ENCODE data around the gene RAPSN.

Gene RAPSN

DNA sequence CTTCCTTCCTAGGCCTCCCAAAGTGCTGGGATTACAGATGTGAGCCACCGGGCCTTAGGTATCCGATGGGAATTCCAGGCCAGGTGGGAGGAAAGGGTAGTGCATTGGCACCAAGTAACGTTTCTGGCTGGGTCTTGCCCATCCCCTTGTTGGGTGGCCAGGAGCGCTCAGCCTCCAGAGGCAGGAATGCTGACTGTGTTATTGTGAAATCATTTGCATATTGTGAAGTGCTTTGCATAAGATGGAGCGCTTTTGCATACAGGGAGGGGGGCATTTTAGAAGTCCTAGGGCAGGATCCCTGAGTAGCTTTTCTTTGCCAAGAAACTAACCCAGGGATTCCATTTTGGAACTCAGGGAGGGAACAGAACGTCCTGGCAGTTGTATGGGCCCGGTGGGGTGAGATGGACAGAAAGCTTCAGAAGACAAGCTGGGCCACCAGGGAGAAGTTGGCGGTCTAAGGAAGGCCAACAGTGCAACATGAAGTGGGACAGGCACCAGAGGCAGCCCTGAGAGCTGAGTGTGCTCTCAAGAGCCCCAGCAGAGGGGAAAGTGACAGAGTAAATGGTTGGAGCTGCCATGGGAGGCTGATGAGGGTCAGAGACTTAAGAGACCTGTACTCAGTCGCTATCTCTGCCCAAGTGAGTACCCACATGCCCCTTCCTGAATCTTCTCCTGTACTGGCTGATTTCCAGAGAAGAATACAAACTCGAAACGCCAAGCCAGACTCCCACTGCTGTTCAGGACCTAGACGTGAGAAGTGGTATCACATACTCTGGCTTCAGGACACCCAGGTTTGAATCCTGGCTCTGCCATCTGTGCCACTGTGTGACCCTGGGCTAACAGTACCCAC is 41.8 kb downstream of the RAPSN start:
- DNase-seq: peak; percentile 32

DNA sequence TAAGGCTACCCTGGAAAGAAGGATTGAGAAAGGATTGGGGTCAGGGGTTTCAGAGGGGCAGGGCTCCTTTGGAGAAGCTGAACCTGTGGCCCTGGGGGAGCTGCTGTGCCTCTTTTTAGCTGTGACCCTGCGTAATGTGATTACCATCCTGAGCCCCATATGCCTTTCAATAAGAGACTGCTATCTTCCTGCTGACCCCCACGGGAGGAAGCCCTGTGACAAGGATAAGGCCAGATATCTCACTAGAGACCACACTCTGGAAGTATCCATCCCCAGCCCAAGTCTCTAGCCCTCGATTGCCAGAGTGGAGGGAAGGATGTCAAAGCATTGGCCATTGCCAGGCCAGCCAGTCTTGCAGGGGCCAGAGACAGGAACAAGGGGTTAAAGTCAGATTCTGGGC is 45.4 kb downstream of the RAPSN start:
- DNase-seq: no peak

DNA sequence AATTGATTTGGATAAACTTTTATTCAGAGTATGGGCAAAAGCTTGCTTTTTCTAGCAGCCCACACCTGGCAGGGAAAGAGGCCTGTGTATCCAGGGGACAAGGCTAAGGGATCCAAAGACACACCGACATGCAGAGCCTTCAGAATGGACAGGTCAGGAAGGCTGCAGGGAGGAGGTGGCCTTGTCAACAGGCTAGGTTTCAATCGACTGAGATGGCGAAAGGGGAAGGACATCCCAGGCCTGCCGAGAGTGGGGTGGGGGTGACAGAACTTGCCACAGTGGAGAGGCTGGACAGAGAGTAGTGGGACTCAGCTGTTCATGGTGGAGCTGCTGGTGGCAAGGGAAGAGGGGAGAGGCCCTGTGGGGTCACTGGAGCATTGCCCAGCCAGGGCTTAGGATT is 45.8 kb downstream of the RAPSN start:
- no peak for DNase-seq

DNA sequence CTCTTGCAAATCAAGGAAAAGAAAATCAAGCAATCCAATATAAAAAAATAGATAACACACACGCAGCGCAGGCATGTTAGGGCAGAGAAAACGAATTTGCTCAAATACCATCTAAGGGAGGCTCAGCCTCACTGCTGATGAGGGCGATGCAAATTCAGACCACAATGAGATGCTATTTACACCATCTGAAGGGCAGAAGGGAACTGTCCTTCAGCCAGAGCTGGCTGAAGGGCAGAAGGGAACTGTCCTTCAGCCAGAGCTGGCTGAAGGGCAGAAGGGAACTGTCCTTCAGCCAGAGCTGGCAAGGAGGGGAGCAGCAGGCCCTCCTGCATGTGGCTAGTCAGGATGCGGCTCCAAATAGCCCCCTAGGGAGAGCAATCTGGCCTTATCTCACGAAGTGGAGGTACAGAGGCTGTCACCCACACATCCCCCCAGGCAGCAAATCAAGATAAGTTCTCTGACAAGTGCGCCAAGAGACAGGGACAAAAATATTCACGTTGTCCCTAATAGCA is 48.1 kb downstream of the RAPSN start:
- DNase-seq: no peak

DNA sequence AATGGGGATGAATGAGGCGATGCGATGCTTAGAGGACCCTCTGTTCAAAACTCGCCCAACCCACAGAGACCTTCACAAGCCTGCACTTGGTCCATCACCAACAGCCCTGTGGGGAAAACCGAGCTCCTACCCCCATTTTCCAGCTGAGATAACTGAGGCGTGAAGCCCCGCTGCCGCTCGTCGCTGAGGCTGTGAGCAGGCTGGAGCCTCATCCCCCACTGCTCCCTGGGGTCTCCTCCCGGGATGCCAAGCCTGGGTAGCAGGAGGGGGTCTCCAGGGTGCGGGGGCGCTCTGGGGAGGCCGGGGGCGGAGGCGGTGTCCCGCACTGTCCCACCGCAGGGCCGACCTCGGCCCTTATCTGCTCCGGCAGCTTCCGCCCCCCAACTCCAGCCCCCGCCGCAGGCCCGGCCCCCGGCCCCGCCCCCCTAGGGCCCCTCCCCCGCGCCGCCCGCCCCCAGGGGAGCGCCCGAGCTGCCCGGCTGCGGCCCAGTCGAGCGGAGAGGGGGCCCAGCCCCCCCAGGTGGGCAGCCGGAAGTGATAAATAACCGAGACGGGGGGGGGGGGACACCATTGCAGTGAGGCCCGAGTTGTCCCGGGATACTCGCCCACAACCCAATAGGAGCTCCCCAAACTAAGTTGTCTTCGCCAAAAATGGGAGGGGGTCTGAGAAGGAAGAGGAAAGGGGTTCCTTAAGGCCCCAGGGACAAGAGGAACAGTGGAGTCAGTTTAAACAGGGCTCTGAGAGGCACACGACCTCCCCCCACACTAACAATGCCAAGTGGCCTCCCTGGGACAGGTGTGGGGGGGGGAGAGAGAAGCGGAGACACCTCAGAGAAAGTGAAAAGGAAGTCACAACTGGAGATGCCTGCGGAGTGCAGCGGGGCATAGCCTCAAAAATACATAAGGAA is 48.8 kb downstream of the RAPSN start:
- no peak for DNase-seq

DNA sequence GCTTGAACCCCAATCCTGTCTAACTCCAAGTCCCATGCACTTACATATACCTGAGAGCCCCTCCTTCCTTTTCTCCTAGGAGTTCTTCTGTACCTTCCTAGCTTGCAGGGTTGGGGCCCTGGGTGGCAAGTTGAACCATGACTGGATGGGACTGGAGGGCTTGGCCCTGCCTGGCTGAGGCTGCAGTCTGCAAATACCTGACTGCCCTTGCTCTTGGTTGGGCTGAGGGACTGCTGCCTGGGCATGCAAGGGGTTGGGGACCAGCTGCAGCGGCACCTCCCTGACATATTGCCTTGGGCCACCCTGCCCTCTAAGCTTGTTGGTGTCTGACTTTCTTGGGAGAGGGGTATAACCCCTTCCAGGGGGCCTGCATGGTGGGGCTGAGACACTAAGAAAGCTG is 50.4 kb downstream of the RAPSN start:
- no peak for DNase-seq

DNA sequence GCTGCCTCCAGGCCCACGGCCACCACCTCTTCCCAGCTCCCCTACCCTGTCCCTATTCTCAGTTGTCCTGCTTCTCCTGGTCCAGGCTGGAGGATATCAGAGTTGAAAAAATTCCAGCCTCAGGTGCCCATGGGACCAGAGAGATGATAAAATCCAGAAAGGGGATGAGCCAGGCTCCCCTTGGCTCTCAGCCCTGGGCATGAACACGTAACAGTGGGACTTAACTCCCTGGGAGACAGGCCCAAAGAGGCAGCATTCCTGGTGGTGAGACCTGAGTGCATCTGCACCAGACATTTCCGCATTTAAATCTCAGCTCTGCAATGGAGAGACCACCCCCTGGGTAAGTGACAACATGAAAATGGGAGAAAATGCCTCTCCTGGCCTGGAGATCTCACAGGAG is 50.9 kb downstream of the RAPSN start:
- DNase-seq: no peak

DNA sequence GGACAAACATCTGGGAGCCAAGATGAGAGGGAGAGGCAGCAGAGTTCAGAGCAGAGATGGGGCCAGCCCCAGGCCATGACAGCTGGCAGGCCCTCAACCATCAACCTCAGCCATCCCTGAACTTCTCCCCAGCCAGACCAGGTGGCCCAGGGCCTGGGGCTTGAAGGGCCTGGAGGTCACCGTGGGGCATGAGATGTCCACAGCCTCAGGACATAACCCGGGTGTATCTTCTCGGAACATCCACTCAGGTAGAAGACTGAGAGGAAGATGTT is 53.0 kb downstream of the RAPSN start:
- DNase-seq: no peak

DNA sequence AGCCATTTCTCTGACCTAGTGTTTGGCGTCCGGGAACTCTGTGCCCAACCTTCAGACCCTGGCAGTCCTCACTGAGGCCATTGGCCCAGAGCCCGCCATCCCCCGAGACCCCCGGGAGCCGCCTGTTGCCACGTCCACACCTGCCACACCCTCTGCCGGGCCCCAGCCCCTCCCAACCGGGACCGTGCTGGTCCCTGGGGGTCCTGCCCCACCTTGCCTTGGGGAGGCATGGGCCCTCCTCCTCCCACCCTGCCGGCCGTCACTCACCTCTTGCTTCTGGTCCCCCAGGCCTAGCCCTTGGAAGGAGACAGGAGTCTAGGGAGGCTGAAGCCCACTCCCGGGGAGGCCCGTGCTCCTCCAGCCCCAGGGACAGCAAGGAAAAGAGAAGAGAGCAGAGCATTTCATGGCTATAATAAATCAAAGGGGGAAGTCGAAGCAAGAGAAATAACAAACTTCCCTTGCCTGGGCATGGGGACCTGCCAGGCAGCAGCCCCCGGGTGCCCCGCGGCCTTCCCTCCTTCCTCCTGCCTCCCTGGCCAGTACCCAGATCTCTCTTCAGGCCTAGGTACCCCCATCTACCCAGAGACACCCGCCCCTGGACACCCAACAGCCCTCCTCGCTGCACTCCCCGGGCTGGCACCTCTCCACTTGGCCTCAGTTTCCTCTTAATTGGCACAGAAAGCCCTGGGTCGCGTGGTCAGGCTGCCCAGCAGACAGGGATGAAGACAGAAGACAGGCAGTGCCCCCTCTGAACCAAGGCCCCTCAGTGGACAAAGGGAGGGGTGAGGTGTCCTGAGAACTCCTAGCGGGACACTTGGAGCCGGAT is 53.5 kb downstream of the RAPSN start:
- no peak for DNase-seq

DNA sequence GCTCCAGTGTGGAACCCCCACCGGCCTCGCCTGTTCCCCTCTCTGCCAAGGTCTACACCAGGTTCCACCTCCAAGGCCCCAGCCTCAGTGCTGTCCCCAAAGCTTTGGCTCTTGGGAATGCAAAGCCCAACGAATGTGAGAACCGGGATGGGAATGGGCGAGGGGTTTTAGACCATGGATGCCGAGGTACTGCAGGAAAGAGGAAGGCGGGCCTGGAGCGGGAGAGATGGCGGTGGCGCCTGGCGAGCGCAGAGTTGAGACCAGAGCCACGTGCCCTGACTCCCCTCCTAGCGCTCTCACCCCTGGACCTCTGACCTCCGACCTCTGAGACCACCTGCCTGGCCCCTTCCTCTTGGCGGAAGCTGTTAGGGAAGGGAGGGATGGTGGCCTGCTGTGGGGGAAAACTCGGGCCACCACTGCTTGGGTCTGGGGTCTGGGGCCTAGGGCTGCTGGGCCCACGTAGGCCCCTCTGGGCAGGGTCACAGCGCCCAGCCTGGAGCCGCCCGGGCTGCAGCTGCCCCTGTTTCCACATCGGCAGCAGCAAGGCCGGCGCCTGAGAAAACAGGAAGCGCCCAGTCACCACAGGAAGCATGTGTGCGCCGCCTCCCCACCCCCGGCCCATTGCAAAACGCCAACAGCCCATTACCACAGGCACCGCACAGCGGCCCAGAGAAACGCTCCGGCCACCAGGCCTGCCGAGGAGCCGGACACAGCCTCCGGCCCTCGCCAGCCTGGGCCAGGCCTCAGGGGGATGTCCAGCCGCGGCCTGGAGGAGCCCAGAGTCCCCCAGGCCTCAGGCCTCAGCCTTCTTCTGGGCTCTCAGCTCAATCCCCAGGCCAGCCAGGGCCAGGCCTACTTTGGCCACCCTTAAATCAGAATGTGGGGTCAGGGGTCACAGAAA is 54.4 kb downstream of the RAPSN start:
- DNase-seq: no peak

DNA sequence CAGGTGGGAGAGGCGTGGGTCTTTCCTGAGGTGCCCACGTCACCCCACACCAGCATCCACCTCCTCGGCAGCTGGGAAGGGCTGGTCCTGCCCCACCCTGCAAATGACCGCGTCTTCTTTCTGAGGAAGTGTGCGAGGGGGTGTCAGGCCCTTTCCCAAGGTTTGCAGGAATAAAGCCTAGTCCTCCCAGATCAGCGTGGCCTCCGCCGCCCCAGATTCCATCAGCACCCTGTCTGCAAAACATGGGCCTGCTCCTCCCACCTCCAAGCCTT is 55.0 kb downstream of the RAPSN start:
- DNase-seq: no peak

DNA sequence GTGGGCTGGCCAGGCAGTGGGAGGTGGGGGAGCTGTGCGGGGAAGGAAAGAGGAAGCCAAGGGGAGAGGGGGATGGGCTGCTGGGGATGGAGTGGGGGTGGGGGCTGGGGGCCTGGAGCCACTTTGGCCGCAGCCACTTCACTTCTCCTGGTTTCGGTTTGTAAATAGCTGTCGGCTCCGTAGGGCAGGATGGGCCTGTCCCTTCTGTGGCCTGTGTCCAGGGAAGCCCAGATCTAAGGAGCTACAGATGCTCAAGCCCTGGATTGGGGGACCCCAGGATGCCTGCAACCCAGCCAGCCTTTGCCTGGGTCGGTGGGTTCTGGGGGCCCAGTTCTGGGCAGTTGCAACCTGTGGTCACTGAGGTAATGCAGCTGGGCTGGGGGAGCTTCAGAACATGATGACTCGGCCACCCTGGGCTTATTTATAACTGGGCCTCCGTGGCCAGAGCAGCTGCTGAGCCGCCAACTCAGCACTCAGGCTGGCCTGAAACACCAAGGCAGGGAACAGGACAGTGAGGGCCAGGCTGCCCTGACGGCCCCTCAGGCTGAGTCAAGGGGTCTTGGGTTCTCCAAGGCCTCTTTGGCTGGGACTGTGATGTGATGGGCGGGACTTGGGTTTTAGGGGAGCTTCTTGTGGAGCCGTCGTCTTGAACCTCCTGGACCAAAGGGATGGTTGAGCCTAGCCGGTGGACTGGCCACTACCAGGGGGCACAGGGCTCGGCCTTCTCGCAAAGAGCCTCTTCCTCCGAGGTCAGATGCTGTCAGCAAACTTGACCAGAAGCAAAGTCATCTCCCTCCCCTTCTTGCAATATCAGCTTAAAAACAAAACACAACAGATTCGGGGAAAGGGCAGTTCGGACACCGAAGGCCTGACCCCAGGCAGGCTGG is 55.5 kb downstream of the RAPSN start:
- DNase-seq: peak; percentile 47

DNA sequence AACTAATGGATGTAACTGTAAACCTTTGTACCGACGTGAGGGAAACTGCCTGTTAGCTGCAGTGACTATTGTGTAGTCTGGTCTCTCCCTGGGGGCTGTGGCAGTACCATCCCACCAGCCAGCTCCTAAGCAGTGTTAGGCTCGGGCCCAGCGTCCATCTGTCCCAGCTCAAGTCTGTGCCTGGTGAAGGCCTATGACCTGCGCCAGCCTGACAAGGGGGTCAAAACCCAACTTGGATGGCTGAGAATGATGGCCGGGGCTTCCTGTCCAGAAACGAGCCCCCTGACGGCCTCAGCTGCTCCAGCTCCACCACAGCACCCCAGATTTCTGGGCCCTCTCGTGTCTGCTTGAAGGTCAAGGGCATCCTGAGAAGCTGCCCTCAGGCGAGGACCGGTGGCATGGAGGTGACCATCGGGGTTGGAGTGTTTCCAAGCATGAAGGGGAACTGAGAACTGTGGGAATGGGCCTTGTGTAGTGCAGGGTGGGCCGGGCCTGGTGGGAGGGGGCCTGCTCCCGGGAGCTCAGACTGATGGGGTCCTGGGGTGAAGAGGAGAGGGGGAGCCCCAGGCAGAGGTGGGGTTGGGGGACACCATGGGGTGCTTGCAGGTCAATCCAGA is 56.3 kb downstream of the RAPSN start:
- DNase-seq: no peak

DNA sequence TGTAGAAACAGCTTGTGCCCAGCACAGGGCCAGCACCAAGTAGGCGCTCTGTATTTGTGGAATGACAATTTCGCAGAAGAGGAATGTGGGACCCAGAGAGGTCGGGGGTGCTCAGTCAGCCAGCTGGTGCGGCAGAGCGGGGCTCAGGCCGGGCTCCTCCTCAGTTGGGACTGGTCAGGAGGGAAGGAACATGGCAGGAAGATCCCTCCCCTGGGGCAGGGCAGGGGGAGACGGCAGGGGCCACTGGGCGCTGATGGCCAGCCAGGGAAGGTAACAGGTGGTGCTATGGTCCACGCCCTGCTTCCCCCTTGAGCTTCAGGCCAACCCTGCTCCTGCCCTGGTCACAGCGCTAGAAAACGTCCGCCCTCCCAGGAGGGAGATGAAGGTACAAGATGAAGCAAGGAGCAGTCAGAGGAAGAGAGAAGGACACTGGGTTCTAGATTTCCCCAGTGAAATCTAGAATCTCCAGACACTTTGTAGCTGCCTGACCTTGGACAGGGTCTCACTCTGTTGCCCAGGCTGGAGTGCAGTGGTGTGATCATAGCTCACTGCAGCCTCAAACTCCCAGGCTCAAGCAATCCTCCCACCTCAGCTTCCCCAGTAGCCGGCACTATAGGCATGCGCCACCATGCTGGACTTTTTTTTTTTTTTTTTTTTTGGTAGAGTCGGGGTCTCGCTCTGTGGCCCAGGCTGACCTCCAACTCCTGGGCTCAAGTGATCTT is 57.1 kb downstream of the RAPSN start:
- no peak for DNase-seq

DNA sequence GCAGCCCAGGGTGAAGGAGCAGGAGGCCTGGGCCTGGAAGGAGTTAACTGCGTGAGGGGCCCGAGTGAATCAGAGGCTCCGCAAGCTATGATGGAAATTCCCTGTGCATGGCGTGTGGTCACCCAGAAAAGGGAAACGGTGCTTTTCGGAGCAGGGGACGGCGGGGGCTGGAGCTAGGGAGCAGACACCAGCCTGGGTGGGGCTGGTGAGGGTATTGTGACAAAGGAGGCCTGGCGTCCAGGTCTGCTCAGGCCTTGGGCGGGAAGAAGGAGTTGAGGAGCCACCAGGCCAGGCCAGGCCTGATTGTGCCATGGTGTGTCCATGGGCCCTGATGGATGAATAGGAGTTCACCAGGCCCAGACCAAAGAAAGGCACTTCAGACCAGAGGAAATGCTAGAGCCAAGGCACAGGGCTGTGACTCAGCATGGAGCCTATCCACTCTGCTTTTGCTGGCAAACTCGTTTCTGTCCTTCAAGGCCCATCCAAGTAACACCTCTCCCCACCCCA is 57.8 kb downstream of the RAPSN start:
- no peak for DNase-seq

DNA sequence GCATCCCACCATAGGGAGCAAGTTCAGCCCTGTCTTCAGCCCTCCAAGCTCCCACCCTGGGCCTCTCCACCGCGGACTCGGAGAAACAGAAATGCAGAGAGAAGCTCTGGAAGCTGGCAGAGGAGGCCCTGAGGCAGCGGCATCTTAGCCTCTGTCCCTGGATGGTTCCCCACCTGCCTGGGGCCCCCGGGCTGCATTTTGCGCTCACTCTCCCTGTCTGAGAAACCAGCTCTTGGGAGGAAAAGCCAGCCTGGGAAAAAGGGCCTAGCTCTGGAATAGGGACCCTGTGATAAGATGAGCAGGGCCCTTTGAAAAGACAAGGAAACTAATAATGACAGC is 58.5 kb downstream of the RAPSN start:
- no peak for DNase-seq

DNA sequence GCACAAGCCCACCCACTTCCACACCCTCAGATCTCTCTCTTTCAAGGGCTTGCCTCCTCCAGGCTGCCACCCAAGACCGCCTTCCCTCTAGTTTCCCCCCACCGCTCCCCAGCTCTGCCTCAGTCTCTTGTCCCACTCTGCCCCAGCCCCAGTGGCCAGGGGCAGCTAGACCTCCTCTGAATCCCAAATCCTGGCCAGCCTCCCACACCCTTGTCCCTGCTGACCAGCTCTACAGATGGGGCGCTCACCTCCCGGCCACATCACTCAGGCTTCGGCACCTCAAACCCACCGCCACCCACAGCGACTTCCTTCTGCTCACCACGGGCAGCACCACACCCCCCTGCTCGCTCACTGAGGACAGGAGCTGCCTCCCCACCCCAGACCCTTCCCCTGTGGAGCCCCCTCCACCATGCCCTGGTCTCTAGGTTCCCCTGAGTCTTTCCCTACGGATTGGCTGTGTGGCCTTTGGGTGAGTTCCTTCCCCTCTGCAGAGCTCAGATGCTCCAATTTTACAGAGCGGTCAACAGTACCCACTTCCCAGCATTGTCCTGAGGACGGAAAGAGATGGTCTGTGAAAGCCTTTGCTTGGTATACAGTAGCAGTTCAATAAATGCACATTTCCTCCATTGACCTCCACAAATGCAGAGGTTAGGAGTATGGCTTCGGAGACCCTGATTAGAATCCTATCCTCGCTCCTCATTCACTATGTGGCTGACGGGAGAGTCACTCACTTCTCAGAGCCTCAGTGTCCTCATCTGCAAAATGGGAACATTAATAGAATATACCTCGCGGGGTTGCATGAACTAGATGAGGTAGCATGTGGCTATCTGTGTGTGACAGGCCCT is 59.1 kb downstream of the RAPSN start:
- DNase-seq: no peak

DNA sequence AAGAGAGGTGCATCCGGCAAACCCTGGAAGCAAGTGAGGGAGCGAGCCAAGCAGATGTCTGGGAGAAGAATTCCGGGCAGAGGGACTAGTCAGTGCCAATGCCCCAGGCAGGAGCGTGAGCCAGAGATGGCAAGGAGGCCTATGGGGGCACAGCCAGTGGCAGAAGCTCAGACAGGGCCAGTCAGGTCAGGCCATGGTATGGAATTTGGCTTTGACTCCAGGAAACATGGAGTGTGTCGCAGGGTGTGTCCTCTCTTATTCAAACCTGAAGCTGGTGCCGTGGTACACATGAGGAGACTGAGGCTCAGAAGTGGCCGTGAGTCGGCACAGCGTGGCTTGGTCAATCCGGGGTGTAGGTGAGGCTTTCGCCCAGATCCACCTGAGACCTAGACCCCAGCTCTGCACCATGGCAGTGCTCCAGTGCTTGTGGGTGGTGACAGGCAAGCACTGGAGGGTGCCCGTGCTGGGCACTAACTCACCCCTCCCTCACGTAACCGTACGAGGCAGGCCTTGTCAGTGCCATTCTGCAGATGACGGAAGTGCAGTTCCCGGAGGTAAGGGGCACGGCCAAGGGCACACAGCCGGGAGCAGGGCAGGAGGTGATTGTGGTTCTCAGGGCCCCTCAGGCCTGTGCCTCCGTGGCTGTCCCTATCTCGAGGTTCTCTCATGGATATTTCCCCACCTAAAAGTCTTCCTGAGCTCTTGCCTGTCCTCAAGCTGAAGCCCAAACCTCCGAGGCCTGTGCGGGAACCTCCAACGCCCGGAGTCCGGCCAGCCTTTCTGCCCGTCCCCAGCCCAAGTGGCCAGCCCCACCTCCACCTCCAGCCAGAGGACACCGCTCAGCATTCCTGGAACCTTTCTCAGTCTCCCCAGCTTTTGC is 60.0 kb downstream of the RAPSN start:
- DNase-seq: no peak

All from HCEC 1CT (cell line).